Ovary (tissue), 9 donors: ENCODE measurements around the gene SLCO2A1. TPM values are rescaled to one million over a fixed set of nuclear protein-coding genes. Genes with fewer than 3 reads are reported as not detected.
A peak's percentile ranks its signal among the peaks of the same experiment; 100 is the strongest.

Source experiments
- DNase-seq, 5 donors: peaks; one replicate each; pipeline ENCODE4 v3.0.0-alpha.2; 2019 to 2020
- H3K27ac ChIP-seq, 2 donors: fragments of 200-600 bp; one replicate each; pipeline versions ENCODE4 v1.5.1 to v1.8.0; 2019 to 2022
- H3K27me3 ChIP-seq: fragments of 200-600 bp; one replicate; pipeline ENCODE4 v1.8.0; 2022
- H3K36me3 ChIP-seq: fragments of 200-600 bp; sonication (generic); one replicate; pipeline ENCODE4 v1.5.1; 2019
- H3K4me1 ChIP-seq: one replicate; pipeline ENCODE4 v1.8.1; 2013; ENCODE audit warnings: mild to moderate bottlenecking, moderate library complexity; ENCODE audit not compliant: insufficient read depth
- H3K4me3 ChIP-seq: fragments of 200-600 bp; sonication (generic); one replicate; pipeline ENCODE4 v1.5.1; 2017
- H3K9me3 ChIP-seq, 2 donors: fragments of 200-600 bp in 1 of 2; sonication (generic) in 1 of 2; one replicate each; pipeline versions ENCODE4 v1.5.1 to v1.8.1; 2013 to 2019; ENCODE audit warnings: mild to moderate bottlenecking in 1 of 2, moderate library complexity in 1 of 2
- CTCF ChIP-seq, 3 donors: fragments of 450-650 bp in 2 of 3; fragments of 200-600 bp in 1 of 3; IDR thresholded peaks; one replicate each; pipeline versions ENCODE4 v1.5.1 to v1.8.0; 2016 to 2022; ENCODE audit warnings: antibody characterized with exemption in 3 of 3, mild to moderate bottlenecking in 1 of 3
- EP300 ChIP-seq: sonication (generic); formaldehyde crosslinking; IDR thresholded peaks from one replicate; pipeline ENCODE4 v1.6.1; 2017; ENCODE audit warnings: antibody characterized with exemption
- POLR2A ChIP-seq: fragments of 450-650 bp; IDR thresholded peaks from one replicate; pipeline ENCODE4 v1.6.1; 2017; ENCODE audit warnings: antibody characterized with exemption, mild to moderate bottlenecking, moderate library complexity
- WGBS, 3 donors: extraction: QIAGEN DNeasy Blood & Tissue Kit in 1 of 3; methylation state at CpG; one replicate each; pipeline versions ENCODE4 v1.1.5 to v1.1.7; 2013 to 2017; 5-methylcytosine and 5-hydroxymethylcytosine counted together
- intact Hi-C, 4 donors: fragments of 100-400 bp; cut with DNase I; formaldehyde crosslinking; loops; one replicate each; pipeline versions ENCODE4 v1.11.0 to v1.15.1; 2022 to 2023
- polyA plus RNA-seq, 2 donors: library from polyadenylated mRNA; stranded (reverse); fragments of 200-250 nt in 1 of 2; fragments of 350-450 nt in 1 of 2; fragmentation: Illumina TruSeq in 1 of 2; extraction: RNeasy Lipid Tissue Mini Kit (QIAGEN cat#74804) in 1 of 2; gene quantifications; one replicate each; pipeline ENCODE4 v1.2.3, GENCODE V29; 2013 to 2014
- total RNA-seq, 7 donors: library from RNA; depleted of rRNA in 2 of 7; stranded (reverse); fragments of >200 nt in 2 of 7; fragmentation: NEBNext Ultra II Directional in 3 of 7; extraction: Animal tissue kit (Norgen Biotek cat#: 25700) in 3 of 7; gene quantifications; one replicate each; pipeline versions ENCODE4 v1.1.0 to v1.2.4, GENCODE V29; 2016 to 2023
- donor health status: DM: no; HTN: no; CAD: no; lungs with moderate emphysema.
- donor health status: DM: no; HTN: no; CAD: no.
- donor health status: Bipolar disorder and iron deficiency.
- donor health status: DM: yes; HTN: yes; CAD: no.
- donor health status: DM: no; HTN: no; CAD: no.
- donor health status: DM: yes; HTN: yes; CAD: no.

The SLCO2A1 gene
- total and polyA plus RNA-seq, 9 donors: 0.83 to 23.6 (median 3.7) TPM

- Histone ChIP-seq H3K9me3 (no peaks in the 10 kb centered on the region), H3K4me1 (peaks cover 3% of the 10 kb centered on the region), H3K27ac (no peak overlapping the region), H3K27me3 (no peaks in the 10 kb centered on the region), H3K36me3 (no peaks in the 10 kb centered on the region), H3K4me3 (no peak overlapping the region)
- intact Hi-C loops: no loop called here
- 85 to 89% (median 87%) methylated on average over 6 of the region's 6 CpGs for WGBS, 3 donors
- TF ChIP-seq CTCF (IDR thresholded peaks at IDR 0.05) (no peak), EP300 (no peak), POLR2A (no peak)
- DNase-seq: no peak
These were observed 4.5 kb upstream of the SLCO2A1 start for GRCh38 chr3:134034005-134034785.

GRCh38 chr3:134033315-134033996 lies 3.7 kb upstream of the SLCO2A1 start:
- Histone ChIP-seq H3K36me3 (no peaks in the 10 kb centered on the region), H3K4me1 (peaks cover 3% of the 10 kb centered on the region), H3K9me3 (no peaks in the 10 kb centered on the region), H3K27ac (no peak overlapping the region), H3K4me3 (no peak overlapping the region), H3K27me3 (no peaks in the 10 kb centered on the region)
- WGBS, 3 donors: 85 to 88% (median 86%) methylated on average over 8 of the region's 8 CpGs
- DNase-seq: no peak
- TF ChIP-seq POLR2A (no peak), CTCF (IDR thresholded peaks at IDR 0.05) (no peak), EP300 (no peak)
- intact Hi-C loops: no loop called here

- intact Hi-C loops: no loop called here
- Histone ChIP-seq H3K27ac (no peak overlapping the region), H3K36me3 (no peaks in the 10 kb centered on the region), H3K4me3 (no peak overlapping the region), H3K9me3 (no peaks in the 10 kb centered on the region), H3K27me3 (no peaks in the 10 kb centered on the region), H3K4me1 (peaks cover 3% of the 10 kb centered on the region)
- TF ChIP-seq POLR2A: no peak
- no peak for TF ChIP-seq CTCF (IDR thresholded peaks at IDR 0.05)
- no peak for TF ChIP-seq EP300
- 84 to 97% (median 95%) methylated on average over 4 of the region's 4 CpGs for WGBS, 3 donors
- DNase-seq: no peak
These were observed 1.7 kb upstream of the SLCO2A1 start for GRCh38 chr3:134031348-134031915.

- H3K27me3 ChIP-seq: no peaks in the 10 kb centered on the region
- 28 to 29% (median 28%) methylated on average over 16 of the region's 16 CpGs for WGBS, 3 donors
- H3K9me3 ChIP-seq: no peaks in the 10 kb centered on the region
- no peak for TF ChIP-seq EP300
- TF ChIP-seq POLR2A: no peak
- no peak for TF ChIP-seq CTCF (IDR thresholded peaks at IDR 0.05)
- peaks cover 3% of the 10 kb centered on the region for H3K4me1 ChIP-seq
- peak overlapping the region; percentile 49 for H3K4me3 ChIP-seq
- no peaks in the 10 kb centered on the region for H3K36me3 ChIP-seq
- no peak for DNase-seq
- no peak overlapping the region for H3K27ac ChIP-seq
- intact Hi-C loops: no loop called here
These were observed 938 bp upstream of the SLCO2A1 start for GRCh38 chr3:134030379-134031347.
